T-helper 1 cell treated with Interleukin-12 subunit alpha and Interleukin-12 subunit beta and Interleukin-4 antibody, amounts not matched to agents 30 μg/mL and 1 μg/mL, for 36 hours (primary cell): ENCODE measurements around the gene TMEM91.
"Not testable (repeated sequence)": the region's sequence is repeated elsewhere in the genome, so short reads cannot be mapped to it uniquely, and the experiment has no call there.

Source experiments
- H3K27ac Mint-ChIP-seq: one replicate; pipeline ENCODE4 v1.8.0; 2021; ENCODE audit warnings: mild to moderate bottlenecking, mixed read lengths
- H3K27me3 Mint-ChIP-seq: one replicate; pipeline ENCODE4 v1.8.0; 2021; ENCODE audit warnings: low read depth, mixed read lengths
- H3K36me3 Mint-ChIP-seq: one replicate; pipeline ENCODE4 v1.8.0; 2021; ENCODE audit warnings: low read depth, mixed read lengths
- H3K4me1 Mint-ChIP-seq: one replicate; pipeline ENCODE4 v1.8.0; 2021; ENCODE audit warnings: low read depth, mixed read lengths
- H3K4me3 Mint-ChIP-seq: one replicate; pipeline ENCODE4 v1.8.0; 2021; ENCODE audit warnings: mild to moderate bottlenecking, moderate library complexity, mixed read lengths
- H3K9me3 Mint-ChIP-seq: one replicate; pipeline ENCODE4 v1.8.0; 2021; ENCODE audit warnings: mixed read lengths

Gene TMEM91

DNA sequence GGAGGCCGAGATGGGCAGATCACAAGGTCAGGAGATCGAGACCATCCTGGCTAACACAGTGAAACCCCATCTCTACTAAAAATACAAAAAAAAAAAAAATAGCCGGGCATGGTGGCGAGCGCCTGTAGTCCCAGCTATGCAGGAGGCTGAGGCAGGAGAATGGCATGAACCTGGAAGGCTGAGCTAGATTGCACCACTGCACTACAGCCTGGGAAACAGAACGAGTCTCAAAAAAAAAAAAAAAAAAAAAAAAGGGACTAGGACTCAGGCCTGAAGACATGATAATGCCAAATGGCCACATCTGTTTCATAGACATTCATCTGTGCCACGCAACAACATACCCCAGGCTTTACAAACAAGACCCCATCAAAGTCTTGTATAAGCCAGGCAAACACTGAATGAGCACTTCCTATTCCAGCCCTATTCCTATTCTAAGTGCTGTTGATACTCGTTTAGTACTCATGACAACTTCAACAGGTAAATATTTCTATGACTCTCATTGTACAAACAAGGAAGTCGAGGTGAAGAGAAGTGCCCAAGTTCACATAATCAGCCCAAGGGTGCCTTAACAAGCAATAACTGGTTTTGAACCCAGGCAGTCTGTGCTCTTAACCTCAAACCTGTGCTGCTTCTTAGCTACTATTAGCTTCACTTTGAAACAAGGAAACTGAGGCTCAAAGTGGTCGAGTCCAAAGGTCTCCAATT is 14.0 kb upstream of the TMEM91 start:
- H3K9me3 Mint-ChIP-seq: no peaks in the 10 kb centered on the region
- peaks cover 5% of the 10 kb centered on the region for H3K36me3 Mint-ChIP-seq
- H3K27ac Mint-ChIP-seq: peak overlapping the region; percentile 99
- H3K4me1 Mint-ChIP-seq: peaks cover 25% of the 10 kb centered on the region
- peak overlapping the region; percentile 95 for H3K4me3 Mint-ChIP-seq
- no peaks in the 10 kb centered on the region for H3K27me3 Mint-ChIP-seq

DNA sequence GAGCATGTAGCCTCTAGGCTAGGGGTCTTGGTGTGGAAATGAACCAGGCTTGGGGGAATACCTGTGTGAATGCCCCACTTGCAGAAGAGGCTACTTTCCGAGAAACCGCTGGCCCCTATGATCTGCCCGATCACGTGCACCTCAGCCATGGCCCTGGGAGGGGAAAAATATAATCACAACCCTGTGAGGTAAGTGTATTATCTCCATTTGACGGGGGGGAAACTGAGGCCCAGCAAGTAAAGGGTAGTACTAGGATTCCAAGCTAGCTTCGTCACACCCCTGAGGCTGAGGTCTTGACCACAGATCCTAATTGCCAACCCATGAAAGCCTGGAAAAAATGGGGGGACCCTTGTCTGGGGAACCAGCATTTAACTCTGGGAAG is 13.0 kb upstream of the TMEM91 start:
- Mint-ChIP-seq H3K27ac (peak overlapping the region; percentile 99), H3K36me3 (peaks cover 4% of the 10 kb centered on the region), H3K9me3 (no peaks in the 10 kb centered on the region), H3K27me3 (no peaks in the 10 kb centered on the region), H3K4me3 (peak overlapping the region; percentile 95), H3K4me1 (peaks cover 17% of the 10 kb centered on the region)

DNA sequence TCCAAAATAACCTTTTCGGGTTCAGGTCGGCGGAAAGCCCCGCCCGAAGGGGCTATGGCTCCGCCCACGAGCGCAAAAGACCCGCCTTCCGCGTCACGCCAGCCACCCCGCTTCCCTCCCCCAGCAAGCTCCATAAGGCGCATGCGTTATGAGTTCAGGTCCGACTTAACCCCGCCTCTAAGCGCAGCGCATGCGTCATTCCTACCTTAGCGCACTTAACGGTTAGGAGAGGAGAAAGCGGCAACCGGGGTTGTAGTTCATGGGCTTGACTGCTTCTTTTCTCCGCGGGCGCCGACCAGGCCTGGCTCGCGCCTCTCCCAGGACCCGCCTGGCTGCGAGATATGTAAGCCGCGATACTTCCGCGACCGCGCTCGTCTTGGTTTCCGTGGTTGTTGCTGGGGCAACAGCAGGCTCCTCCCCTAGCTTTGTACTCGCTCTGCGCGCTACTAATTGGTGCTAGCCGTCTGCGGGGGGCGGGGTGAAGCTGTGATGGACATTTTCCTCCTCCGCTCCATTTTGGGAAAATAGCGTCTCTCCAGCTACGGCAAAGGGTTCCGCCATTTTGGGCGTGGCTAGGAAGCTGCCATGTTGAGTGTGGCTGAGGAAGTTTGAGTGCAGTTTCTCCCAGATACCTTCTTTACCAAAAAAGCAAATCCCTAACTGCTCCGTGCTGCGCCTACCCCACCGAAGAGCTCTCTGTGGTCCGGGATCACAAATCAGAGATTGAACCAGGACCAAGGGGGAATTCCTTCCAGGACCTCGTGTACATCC is 12.4 kb upstream of the TMEM91 start, which contains the start of gene B9D2:
TSS of gene B9D2 (minus strand) at position 397 of the 771 bp plus-strand sequence. CDS start 630 bp downstream, outside the sequence.
- peak within 1 kb of the TSS; percentile 95 for H3K4me3 Mint-ChIP-seq
- peak within 1 kb of the TSS; percentile 99 for H3K27ac Mint-ChIP-seq
- H3K4me1 Mint-ChIP-seq: peaks cover 14% of the 10 kb centered on the region
- H3K36me3 Mint-ChIP-seq: peaks cover 4% of the 10 kb centered on the region
- no peaks in the 10 kb centered on the region for H3K27me3 Mint-ChIP-seq
- H3K9me3 Mint-ChIP-seq: no peaks in the 10 kb centered on the region

DNA sequence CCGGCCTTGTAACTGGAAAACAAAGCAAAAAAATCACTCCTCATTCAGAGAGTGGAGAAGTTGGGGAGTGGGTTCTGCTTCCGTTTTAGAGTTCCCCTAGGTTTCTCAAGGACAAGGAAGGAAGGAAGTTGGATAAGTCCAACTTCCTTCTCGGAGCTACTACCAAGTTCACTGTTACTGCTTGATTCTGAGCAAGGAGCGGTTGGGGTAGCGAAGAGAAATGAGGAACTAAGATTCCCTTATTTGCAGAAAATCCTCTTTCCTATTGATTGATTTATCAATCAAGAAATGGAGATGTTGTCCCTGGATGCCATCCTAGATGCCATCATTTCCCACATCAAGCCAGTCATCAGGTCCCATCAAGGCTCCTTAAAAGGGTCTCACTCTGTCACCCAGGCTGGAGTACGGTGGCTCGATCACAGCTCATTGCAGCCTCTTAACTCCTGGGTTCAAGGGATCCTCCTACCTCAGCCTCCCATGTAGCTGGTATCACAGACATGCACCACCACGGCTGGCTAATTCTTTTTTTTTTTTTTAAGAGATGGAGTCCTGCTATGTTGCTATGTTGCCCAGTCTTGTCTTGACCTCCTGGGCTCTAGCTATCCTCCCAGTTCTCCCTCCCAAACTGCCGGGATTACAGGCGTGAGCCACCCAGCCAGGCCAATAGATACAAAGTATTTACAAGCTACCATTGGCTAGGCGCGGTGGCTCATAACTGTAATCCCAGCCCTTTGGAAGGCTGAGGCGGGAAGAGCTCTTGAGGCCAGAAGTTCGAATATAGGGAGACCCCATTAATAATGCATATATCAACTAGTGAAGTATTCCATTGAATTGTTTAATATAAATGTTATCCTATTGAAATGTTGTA is 11.6 kb upstream of the TMEM91 start:
- H3K4me3 Mint-ChIP-seq: peak overlapping the region; percentile 95
- peak overlapping the region; percentile 99 for H3K27ac Mint-ChIP-seq
- H3K27me3 Mint-ChIP-seq: no peaks in the 10 kb centered on the region
- H3K9me3 Mint-ChIP-seq: no peaks in the 10 kb centered on the region
- peaks cover 4% of the 10 kb centered on the region for H3K36me3 Mint-ChIP-seq
- H3K4me1 Mint-ChIP-seq: peaks cover 14% of the 10 kb centered on the region

DNA sequence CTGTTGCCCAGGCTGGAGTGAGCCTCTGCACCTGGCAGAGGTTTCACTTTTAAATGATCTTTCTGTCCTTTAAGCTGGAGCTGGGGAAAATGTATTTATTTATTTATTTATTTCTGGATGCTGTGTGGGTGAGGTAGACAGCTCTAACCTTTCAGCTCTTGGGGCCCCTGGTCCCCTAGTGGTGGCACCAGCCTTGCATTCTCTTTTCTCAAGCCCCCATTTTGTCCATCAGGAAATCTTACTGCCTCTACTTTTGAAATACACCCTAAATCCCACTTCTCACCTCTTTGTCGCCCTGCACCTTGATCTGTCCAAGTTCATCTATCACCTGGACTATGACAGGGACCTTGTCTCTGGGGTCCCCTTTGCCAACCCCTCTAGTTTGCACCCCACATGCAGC is 10.2 kb upstream of the TMEM91 start:
- Mint-ChIP-seq H3K27ac (no peak overlapping the region), H3K4me1 (peaks cover 12% of the 10 kb centered on the region), H3K9me3 (no peaks in the 10 kb centered on the region), H3K36me3 (peaks cover 4% of the 10 kb centered on the region), H3K27me3 (no peaks in the 10 kb centered on the region), H3K4me3 (peak overlapping the region; percentile 3)

DNA sequence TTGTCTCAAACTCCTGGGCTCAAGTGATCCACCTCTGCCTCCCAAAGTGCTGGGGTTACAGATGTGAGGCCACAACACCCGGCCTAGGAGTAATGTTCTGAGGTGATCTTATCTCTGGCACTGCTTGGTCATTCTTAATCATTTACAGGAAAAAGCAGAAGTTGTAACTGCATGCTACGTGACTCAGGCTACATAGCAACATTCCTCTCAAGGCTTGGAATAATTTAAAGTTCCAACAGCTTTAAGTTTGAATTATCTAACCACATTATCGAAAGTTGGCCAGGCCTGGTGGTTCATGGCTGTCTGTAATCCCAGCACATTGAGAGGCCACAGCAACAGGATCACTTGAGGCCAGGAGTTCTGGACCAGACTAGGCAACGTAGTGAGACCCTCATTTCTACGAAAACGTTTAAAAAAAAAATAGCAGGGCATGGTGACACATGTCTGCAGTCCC is 8.5 kb upstream of the TMEM91 start:
- Mint-ChIP-seq H3K4me3 (no peak overlapping the region), H3K36me3 (peaks cover 7% of the 10 kb centered on the region), H3K4me1 (peaks cover 13% of the 10 kb centered on the region), H3K9me3 (no peaks in the 10 kb centered on the region), H3K27ac (no peak overlapping the region), H3K27me3 (no peaks in the 10 kb centered on the region)

DNA sequence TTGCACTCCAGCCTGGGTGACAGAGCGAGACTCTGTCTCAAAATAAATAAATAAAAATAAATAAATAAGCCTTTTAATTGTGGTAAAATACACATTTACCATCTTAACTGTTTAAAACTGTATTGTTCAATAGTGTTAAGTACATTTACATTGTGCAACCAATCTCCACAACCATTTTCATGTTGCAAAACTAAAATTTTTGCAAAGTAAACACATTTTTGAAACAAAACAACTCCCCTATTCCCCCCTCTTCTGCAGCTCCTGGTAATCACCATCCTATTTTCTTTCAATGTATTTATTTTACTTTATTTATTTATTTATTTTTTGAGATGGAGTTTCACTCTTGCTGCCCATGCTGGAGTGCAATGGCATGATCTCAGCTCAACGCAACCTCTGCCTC is 6.6 kb upstream of the TMEM91 start:
- no peak overlapping the region for H3K27ac Mint-ChIP-seq
- peaks cover 6% of the 10 kb centered on the region for H3K4me1 Mint-ChIP-seq
- no peak overlapping the region for H3K4me3 Mint-ChIP-seq
- no peaks in the 10 kb centered on the region for H3K9me3 Mint-ChIP-seq
- H3K27me3 Mint-ChIP-seq: no peaks in the 10 kb centered on the region
- peaks cover 3% of the 10 kb centered on the region for H3K36me3 Mint-ChIP-seq

DNA sequence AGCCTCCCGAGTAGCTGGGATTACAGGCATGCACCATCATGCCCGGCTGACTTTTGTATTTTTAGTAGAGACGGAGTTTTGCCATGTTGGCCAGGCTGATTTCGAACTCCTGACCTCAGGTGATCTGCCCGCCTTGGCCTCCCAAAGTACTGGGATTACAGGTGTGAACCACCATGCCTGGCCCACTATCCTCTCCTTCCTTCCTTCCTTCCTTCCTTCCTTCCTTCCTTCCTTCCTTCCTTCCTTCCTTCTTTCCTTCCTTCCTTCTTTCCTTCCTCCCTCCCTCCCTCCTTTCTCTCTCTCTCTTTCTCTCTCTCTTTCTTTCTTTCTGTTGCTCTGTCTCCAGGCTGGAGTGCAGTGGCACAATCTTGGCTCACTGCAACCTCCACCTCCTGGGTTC is 5.2 kb upstream of the TMEM91 start:
- not testable (repeated sequence) for H3K4me1 Mint-ChIP-seq, H3K36me3 Mint-ChIP-seq, H3K9me3 Mint-ChIP-seq, H3K4me3 Mint-ChIP-seq, H3K27ac Mint-ChIP-seq, H3K27me3 Mint-ChIP-seq

DNA sequence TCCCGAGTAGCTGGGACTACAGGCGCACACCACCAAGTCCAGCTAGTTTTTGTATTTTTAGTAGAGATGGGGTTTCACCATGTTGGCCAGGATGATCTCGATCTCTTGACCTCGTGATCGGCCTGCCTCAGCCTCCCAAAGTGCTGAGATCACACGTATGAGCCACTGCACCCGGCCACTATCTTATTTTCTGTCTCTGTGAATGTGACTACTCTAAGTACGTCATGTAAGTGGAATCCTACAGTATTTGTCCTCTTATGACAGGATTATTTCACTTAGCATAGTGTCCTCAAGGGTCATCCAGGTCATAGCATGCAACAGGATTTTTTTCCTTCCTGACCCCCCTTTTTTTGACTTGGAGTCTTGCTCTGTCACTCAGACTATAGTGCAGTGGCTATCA is 4.8 kb upstream of the TMEM91 start:
- Mint-ChIP-seq H3K27me3 (no peaks in the 10 kb centered on the region), H3K36me3 (peaks cover 3% of the 10 kb centered on the region), H3K4me3 (no peak overlapping the region), H3K4me1 (peaks cover 6% of the 10 kb centered on the region), H3K9me3 (no peaks in the 10 kb centered on the region), H3K27ac (no peak overlapping the region)

DNA sequence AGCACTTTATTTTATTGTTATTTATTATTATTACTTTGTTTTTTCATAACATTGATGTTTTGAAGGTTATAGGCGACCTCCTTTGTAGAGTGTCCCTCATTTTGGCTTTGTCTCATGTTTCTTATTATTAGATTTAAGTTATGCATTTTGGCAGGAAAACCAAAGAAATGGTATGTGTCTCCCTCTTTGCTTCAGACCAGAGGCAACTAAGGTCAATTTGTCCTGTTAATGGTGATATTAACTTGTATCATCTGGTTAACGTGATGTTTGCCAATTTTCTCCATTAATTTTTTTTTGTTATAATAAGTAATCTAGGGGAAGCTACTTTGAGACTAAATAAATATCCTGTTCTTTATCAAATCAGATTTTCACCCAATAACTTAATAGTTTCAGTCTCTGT is 3.8 kb upstream of the TMEM91 start:
- Mint-ChIP-seq H3K27me3 (no peaks in the 10 kb centered on the region), H3K27ac (no peak overlapping the region), H3K4me1 (peaks cover 12% of the 10 kb centered on the region), H3K9me3 (no peaks in the 10 kb centered on the region), H3K4me3 (no peak overlapping the region), H3K36me3 (peaks cover 3% of the 10 kb centered on the region)

DNA sequence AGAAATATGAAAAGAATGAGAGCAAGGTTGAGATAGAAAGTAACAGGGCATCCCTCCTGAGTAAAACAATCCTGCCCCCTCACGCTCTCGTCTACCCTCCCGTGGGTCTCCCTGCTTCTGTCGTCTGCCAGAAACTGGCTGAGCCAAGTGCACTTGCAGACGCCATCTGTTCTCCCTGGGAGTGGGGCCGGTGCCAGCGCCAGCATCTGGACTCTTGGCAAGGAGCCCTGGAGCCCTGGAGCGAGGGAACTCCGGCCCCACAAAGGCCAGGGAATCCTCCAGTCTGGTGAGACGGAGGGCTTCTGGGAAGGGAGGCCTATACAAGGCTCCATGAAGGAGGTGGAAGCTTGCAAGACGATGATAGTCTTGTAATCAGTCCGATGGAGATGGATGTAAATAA is 2.3 kb upstream of the TMEM91 start:
- Mint-ChIP-seq H3K4me3 (no peak overlapping the region), H3K27ac (peak overlapping the region; percentile 31), H3K36me3 (peaks cover 3% of the 10 kb centered on the region), H3K27me3 (no peaks in the 10 kb centered on the region), H3K9me3 (no peaks in the 10 kb centered on the region), H3K4me1 (peaks cover 12% of the 10 kb centered on the region)

DNA sequence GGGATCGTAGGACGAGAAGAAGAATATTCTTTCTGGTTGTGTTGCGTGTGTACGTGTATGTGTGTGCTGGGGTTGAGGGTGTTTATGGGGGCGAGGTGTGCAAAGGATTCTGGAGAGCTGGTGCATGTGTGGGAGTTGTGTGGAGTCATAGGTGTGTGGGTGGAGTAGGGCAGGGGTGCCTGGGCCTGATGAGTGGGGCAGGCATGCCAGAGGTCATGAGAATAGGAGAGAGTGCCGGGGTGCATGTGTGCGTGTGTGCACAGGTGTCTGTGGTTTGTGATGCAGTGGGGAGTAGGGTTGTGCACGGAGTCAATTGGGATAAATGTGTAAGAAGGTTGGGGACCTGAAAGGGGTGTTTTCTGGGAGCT is 649 bp downstream of the TMEM91 start:
- H3K27ac Mint-ChIP-seq: peak overlapping the region; percentile 67
- H3K4me1 Mint-ChIP-seq: peaks cover 10% of the 10 kb centered on the region
- no peaks in the 10 kb centered on the region for H3K9me3 Mint-ChIP-seq
- no peaks in the 10 kb centered on the region for H3K36me3 Mint-ChIP-seq
- no peaks in the 10 kb centered on the region for H3K27me3 Mint-ChIP-seq
- H3K4me3 Mint-ChIP-seq: peak overlapping the region; percentile 78

DNA sequence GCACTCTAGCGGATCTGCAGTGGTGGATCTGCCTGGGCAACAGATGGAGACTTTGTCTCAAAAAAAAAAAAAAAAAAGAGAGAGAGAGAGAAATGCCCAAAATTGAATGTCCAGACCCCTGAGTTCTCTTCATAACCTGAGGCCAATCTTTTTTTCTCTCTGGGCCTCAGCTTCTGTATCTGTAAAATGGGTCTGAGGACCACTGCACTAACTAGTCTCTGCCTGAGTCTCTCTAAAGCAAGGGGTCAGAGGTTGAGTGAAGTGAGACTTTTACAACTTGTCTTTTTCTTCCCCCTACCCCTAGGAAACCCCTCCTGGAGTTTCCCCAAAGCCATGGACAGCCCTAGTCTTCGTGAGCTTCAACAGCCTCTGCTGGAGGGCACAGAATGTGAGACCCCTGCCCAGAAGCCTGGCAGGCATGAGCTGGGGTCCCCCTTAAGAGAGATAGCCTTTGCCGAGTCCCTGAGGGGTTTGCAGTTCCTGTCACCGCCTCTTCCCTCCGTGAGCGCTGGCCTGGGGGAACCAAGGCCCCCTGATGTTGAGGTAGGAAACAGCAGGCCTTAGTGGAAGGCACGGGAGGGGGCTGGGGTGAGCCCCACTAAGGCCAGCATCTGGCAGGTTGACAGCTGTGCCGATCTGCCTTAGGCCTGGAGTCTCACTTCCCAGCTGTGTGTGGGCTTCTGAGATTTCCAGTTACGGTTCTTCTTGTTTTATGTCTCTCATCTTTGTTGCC is 1.8 kb downstream of the TMEM91 start:
- Mint-ChIP-seq H3K4me3 (no peak overlapping the region), H3K36me3 (no peaks in the 10 kb centered on the region), H3K27ac (no peak overlapping the region), H3K9me3 (no peaks in the 10 kb centered on the region), H3K4me1 (peaks cover 10% of the 10 kb centered on the region), H3K27me3 (no peaks in the 10 kb centered on the region)

DNA sequence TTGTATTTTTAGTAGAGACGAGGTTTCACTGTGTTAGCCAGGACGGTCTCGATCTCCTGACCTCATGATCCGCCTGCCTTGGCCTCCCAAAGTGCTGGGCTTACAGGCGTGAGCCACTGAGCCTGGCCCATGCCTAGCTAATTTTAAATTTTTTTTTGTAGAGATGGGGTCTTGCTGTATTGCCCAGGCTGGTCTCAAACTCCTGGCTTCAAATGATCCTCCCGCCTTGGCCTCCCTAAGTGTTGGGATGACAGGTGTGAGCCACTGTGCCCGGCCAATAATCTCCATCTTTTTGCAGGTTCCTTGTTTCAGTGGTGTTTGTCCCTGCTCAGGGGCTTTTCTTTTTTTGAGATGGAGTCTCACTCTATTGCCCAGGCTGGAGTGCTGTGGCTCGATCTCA is 5.2 kb downstream of the TMEM91 start:
- not testable (repeated sequence) for H3K27me3 Mint-ChIP-seq, H3K4me3 Mint-ChIP-seq, H3K9me3 Mint-ChIP-seq, H3K27ac Mint-ChIP-seq, H3K4me1 Mint-ChIP-seq, H3K36me3 Mint-ChIP-seq
